ENCODE data around the gene PLEKHA1. TPM values are rescaled to one million over a fixed set of nuclear protein-coding genes. Genes with fewer than 3 reads are reported as not detected.

Gene PLEKHA1
- total and polyA plus RNA-seq, 2 donors (not counting 1 experiment from before 2014, with no cell fraction given): 9.0 to 34.0 TPM

- peaks cover 0 to 10% (median 0%) of the 10 kb centered on the region in 3 donors for H3K9me3 ChIP-seq (ENCODE audit: control extremely low read depth in 1 of 3, control insufficient read depth in 2 of 3, insufficient read depth in 1 of 3, low read length in 2 of 3)
- no peaks in the 10 kb centered on the region for H4K20me1 ChIP-seq (ENCODE audit: control insufficient read depth, insufficient read depth, low read length, poor library complexity, severe bottlenecking)
- WGBS (ENCODE audit: insufficient coverage): 100% methylated on average over 1 of the region's 6 CpGs
- peaks cover 3% of the 10 kb centered on the region for H3K9me3 Mint-ChIP-seq (ENCODE audit: insufficient read depth)
- no peak overlapping the region for H3K4me2 ChIP-seq (replicated peaks; ENCODE audit: low read depth, low read length, poor library complexity, severe bottlenecking)
- H3K9ac ChIP-seq (ENCODE audit: low read length): no peak overlapping the region
- TF ChIP-seq EZH2 (IDR thresholded peaks at IDR 0.05; ENCODE audit: borderline replicate concordance, insufficient read depth, low read depth, low read length, poor library complexity, severe bottlenecking): no peak
- no peak for TF ChIP-seq CTCF (IDR thresholded peaks at IDR 0.05)
- H3K4me1 Mint-ChIP-seq: no peaks in the 10 kb centered on the region
- intact Hi-C loops (cut with micrococcal nuclease): no loop called here
- peaks cover 0 to 2% (median 0%) of the 10 kb centered on the region in 4 experiments for H3K27me3 ChIP-seq (replicated peaks in 1 of 4; ENCODE audit: control extremely low read depth in 1 of 4, control insufficient read depth in 3 of 4, insufficient read depth in 4 of 4, low read length in 3 of 4)
- no peak overlapping the region for H2AFZ ChIP-seq (ENCODE audit: insufficient read depth, low read depth, low read length, poor library complexity, severe bottlenecking)
- no peaks in the 10 kb centered on the region for H3K4me1 ChIP-seq (ENCODE audit: control insufficient read depth in 2 of 2, insufficient read depth in 2 of 2, low read length in 2 of 2)
- H3K36me3 ChIP-seq (replicated peaks in 1 of 2; ENCODE audit: control extremely low read depth in 1 of 2, control insufficient read depth in 1 of 2, extremely low read depth in 1 of 2, insufficient read depth in 2 of 2, low read length in 1 of 2): no peaks in the 10 kb centered on the region
- DNase-seq (no peak), ATAC-seq (ENCODE audit: low read depth) (no peak)
- no peaks in the 10 kb centered on the region for H3K79me2 ChIP-seq (ENCODE audit: control insufficient read depth, insufficient read depth, low read length)
- CTCF ChIA-PET: no interaction called here
- H3K27me3 Mint-ChIP-seq: peaks cover 21% of the 10 kb centered on the region
- POLR2A ChIA-PET: no interaction called here
- H3K4me3 Mint-ChIP-seq: no peak overlapping the region
- no peak overlapping the region for H3K27ac ChIP-seq (ENCODE audit: low read length in 2 of 2)
- H3K4me3 ChIP-seq (ENCODE audit: control extremely low read depth in 1 of 5, extremely low read depth in 1 of 5, insufficient read depth in 1 of 5, low read depth in 2 of 5, low read length in 4 of 5): no peak overlapping the region
- no peak overlapping the region for H3K27ac Mint-ChIP-seq
Observed at GRCh38 chr10:122481296-122482056, 107.0 kb downstream of the PLEKHA1 start.

Small RNAs within 50 kb of the gene (small RNA-seq; reads per million reads assigned to genes)
- 2.3 reads per million, percentile 25 among the genes with 10 or more reads in this experiment for gene MIR3941 (ENCODE audit: insufficient read length, low read depth, low replicate concordance)
- not detected for gene RNU6-728P (ENCODE audit: insufficient read length, low read depth, low replicate concordance)

Other genes with a start within 250 kb of the PLEKHA1 start
- not detected in 2 replicates for gene BTBD16, start 103.4 kb upstream of the PLEKHA1 start, total RNA-seq
- gene BTBD16, start 103.4 kb upstream of the PLEKHA1 start, polyA plus RNA-seq: not detected in 2 replicates
- not detected in 2 replicates for gene ARMS2, start 79.9 kb downstream of the PLEKHA1 start, total RNA-seq
- not detected in 2 replicates for gene ARMS2, start 79.9 kb downstream of the PLEKHA1 start, polyA plus RNA-seq
- not detected in 2 replicates for gene HTRA1, start 86.8 kb downstream of the PLEKHA1 start, total RNA-seq
- gene HTRA1, start 86.8 kb downstream of the PLEKHA1 start, polyA plus RNA-seq: not detected in 2 replicates
- gene DMBT1, start 186.0 kb downstream of the PLEKHA1 start, total RNA-seq: not detected in 2 replicates
- gene DMBT1, start 186.0 kb downstream of the PLEKHA1 start, polyA plus RNA-seq: not detected in 2 replicates

Data from B cell (primary cell).